WTC11 (cell line): ENCODE data around the gene IGSF9B. TPM values are rescaled to one million over a fixed set of nuclear protein-coding genes. Genes with fewer than 3 reads are reported as not detected.

Source experiments
- ATAC-seq: fragments of 200-7000 bp; cut with Tn5 transposase; 2 replicates; pipeline ENCODE4 v1.10.0; 2021; ENCODE audit warnings: mild to moderate bottlenecking, moderate library complexity
- CTCF ChIA-PET: fragments of 300-600 bp; sonication (Branson Sonifier 250); formaldehyde crosslinking; loops from one replicate; lab custom pipeline; 2021; ENCODE audit warnings: antibody characterized with exemption; lab: Charles Lee
- POLR2A ChIA-PET: fragments of 350-600 bp; sonication (Branson Sonifier 250); formaldehyde crosslinking; loops from one replicate; lab custom pipeline; 2021; ENCODE audit warnings: antibody characterized with exemption; lab: Charles Lee
- DNase-seq: peaks from one replicate; pipeline ENCODE4 v3.0.0; 2021; ENCODE audit warnings: low spot score
- H3K27ac Mint-ChIP-seq: 2 replicates; pipeline ENCODE4 v1.8.0; 2021; ENCODE audit warnings: mixed read lengths
- H3K27me3 Mint-ChIP-seq: 2 replicates; pipeline ENCODE4 v1.8.0; 2021; ENCODE audit warnings: low read depth, mild to moderate bottlenecking, moderate library complexity, mixed read lengths
- H3K36me3 Mint-ChIP-seq: 2 replicates; pipeline ENCODE4 v1.8.0; 2021; ENCODE audit warnings: mixed read lengths
- H3K4me1 Mint-ChIP-seq: 2 replicates; pipeline ENCODE4 v1.8.0; 2022; ENCODE audit warnings: mixed read lengths
- H3K4me3 Mint-ChIP-seq: 2 replicates; pipeline ENCODE4 v1.8.0; 2021; ENCODE audit warnings: mild to moderate bottlenecking, moderate library complexity, mixed read lengths
- H3K9me3 Mint-ChIP-seq: 2 replicates; pipeline ENCODE4 v1.8.0; 2021; ENCODE audit warnings: mixed read lengths
- AR ChIP-seq: fragments of 250-450 bp; sonication (Bioruptor Pico); IDR thresholded peaks from 2 replicates; pipeline ENCODE4 v1.9.0; 2021; ENCODE audit warnings: mild to moderate bottlenecking
- ATF2 ChIP-seq: sonication (generic); formaldehyde crosslinking; IDR thresholded peaks from 2 replicates; pipeline ENCODE4 v1.8.1; 2022; ENCODE audit warnings: low read depth, missing genetic modification reagents, borderline replicate concordance
- E2F5 ChIP-seq: sonication (generic); formaldehyde crosslinking; IDR thresholded peaks from 2 replicates; pipeline ENCODE4 v1.8.1; 2022; ENCODE audit warnings: mild to moderate bottlenecking, moderate library complexity, missing genetic modification reagents
- ERG ChIP-seq: fragments of 250-450 bp; sonication (Bioruptor Pico); IDR thresholded peaks from 2 replicates; pipeline ENCODE4 v1.8.0; 2021; ENCODE audit warnings: mild to moderate bottlenecking
- ETV6 ChIP-seq: sonication (generic); formaldehyde crosslinking; IDR thresholded peaks from 2 replicates; pipeline ENCODE4 v1.8.1; 2022; ENCODE audit warnings: mild to moderate bottlenecking, missing genetic modification reagents
- FOXK1 ChIP-seq: sonication (generic); formaldehyde crosslinking; IDR thresholded peaks from 2 replicates; pipeline ENCODE4 v1.8.0; 2022; ENCODE audit warnings: mild to moderate bottlenecking, moderate library complexity, missing genetic modification reagents
- HMGXB4 ChIP-seq: sonication (generic); formaldehyde crosslinking; IDR thresholded peaks from 2 replicates; pipeline ENCODE4 v1.8.1; 2023; ENCODE audit warnings: mild to moderate bottlenecking, moderate library complexity, missing genetic modification reagents
- JUN ChIP-seq: sonication (generic); formaldehyde crosslinking; IDR thresholded peaks from 2 replicates; pipeline ENCODE4 v1.8.0; 2023; ENCODE audit warnings: mild to moderate bottlenecking, missing genetic modification reagents
- NR1H2 ChIP-seq: sonication (generic); formaldehyde crosslinking; IDR thresholded peaks from 2 replicates; pipeline ENCODE4 v1.9.0; 2021; ENCODE audit warnings: mild to moderate bottlenecking, moderate library complexity, missing genetic modification reagents
- STAT6 ChIP-seq: sonication (generic); formaldehyde crosslinking; conservative IDR thresholded peaks from 2 replicates; pipeline ENCODE4 v1.8.1; 2023; ENCODE audit warnings: mild to moderate bottlenecking, low read depth, missing genetic modification reagents, moderate library complexity
- TCF7 ChIP-seq: sonication (generic); formaldehyde crosslinking; IDR thresholded peaks from 2 replicates; pipeline ENCODE4 v1.8.0; 2022; ENCODE audit warnings: mild to moderate bottlenecking, low read depth, missing genetic modification reagents, moderate library complexity
- TEAD1 ChIP-seq: sonication (generic); formaldehyde crosslinking; IDR thresholded peaks from 2 replicates; pipeline ENCODE4 v1.8.0; 2022; ENCODE audit warnings: mild to moderate bottlenecking, missing genetic modification reagents
- TP53 ChIP-seq: sonication (generic); formaldehyde crosslinking; IDR thresholded peaks from 2 replicates; pipeline ENCODE4 v1.8.1; 2023; ENCODE audit warnings: mild to moderate bottlenecking, missing genetic modification reagents
- total RNA-seq: library from RNA; stranded (reverse); gene quantifications from 3 replicates; pipeline ENCODE4 v1.2.3, GENCODE V29; 2021

Gene IGSF9B
- total RNA-seq, 1 experiment from 2014 or later: 52.7 TPM

- no peaks in the 10 kb centered on the region for H3K4me1 Mint-ChIP-seq
Observed at GRCh38 chr11:133937015-133937414, 19.8 kb downstream of the IGSF9B start.

More at GRCh38 chr11:133937015-133937414, 19.8 kb downstream of the IGSF9B start:
- no peak for ATAC-seq
- Mint-ChIP-seq H3K4me3 (no peak overlapping the region), H3K27me3 (no peaks in the 10 kb centered on the region), H3K36me3 (peaks cover 66% of the 10 kb centered on the region), H3K9me3 (peaks cover 13% of the 10 kb centered on the region), H3K27ac (no peak overlapping the region)
- no peak for DNase-seq
- ChIA-PET POLR2A (no interaction called here), CTCF (interaction anchor here (2.7 kb wide), 1 partner anchor 9 kb away, joined by 10 read pairs; no protein-coding TSS in a partner anchor)
- TF ChIP-seq AR (CRISPR knock-in tag): no peak
- no peak for TF ChIP-seq STAT6 (CRISPR knock-in tag)
- TF ChIP-seq JUN (CRISPR knock-in tag): no peak
- no peak for TF ChIP-seq TCF7 (CRISPR knock-in tag)
- no peak for TF ChIP-seq NR1H2
- TF ChIP-seq TP53 (CRISPR knock-in tag): no peak
- no peak for TF ChIP-seq ETV6 (CRISPR knock-in tag)
- TF ChIP-seq E2F5 (CRISPR knock-in tag): no peak
- TF ChIP-seq TEAD1 (CRISPR knock-in tag): no peak
- TF ChIP-seq ATF2 (CRISPR knock-in tag): no peak
- TF ChIP-seq HMGXB4 (CRISPR knock-in tag): no peak
- no peak for TF ChIP-seq FOXK1 (CRISPR knock-in tag)
- TF ChIP-seq ERG: no peak
